Measurements from ENCODE around the gene POLR2L.
A peak's percentile ranks its signal among the peaks of the same experiment; 100 is the strongest.

The POLR2L gene

GRCh38 chr11:824942-825341 is 17.4 kb downstream of the POLR2L start:
- DNase-seq = no peak

DNA sequence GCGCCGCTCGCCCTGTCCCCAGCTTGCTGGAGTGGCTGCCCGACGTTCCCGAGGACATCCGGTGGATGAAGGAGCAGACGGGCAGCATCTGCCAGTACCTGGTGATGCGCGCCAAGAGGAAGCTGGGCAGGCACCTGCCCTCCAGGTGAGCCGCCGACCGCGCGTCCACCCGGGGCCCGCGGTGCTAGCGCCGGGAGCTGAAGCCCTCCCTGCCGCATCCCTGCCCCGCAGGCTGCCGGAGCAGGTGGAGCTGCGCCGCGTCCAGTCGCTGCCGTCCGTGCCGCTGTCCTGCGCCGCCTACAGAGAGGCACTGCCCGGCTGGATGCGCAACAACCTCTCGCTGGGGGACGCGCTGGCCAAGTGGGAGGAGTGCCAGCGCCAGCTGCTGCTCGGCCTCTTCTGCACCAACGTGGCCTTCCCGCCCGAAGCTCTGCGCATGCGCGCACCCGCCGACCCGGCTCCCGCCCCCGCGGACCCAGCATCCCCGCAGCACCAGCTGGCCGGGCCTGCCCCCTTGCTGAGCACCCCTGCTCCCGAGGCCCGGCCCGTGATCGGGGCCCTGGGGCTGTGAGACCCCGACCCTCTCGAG is 17.9 kb downstream of the POLR2L start:
- DNase-seq = no peak

GRCh38 chr11:823441-824291 is 18.7 kb downstream of the POLR2L start:
- no peak for DNase-seq

DNA sequence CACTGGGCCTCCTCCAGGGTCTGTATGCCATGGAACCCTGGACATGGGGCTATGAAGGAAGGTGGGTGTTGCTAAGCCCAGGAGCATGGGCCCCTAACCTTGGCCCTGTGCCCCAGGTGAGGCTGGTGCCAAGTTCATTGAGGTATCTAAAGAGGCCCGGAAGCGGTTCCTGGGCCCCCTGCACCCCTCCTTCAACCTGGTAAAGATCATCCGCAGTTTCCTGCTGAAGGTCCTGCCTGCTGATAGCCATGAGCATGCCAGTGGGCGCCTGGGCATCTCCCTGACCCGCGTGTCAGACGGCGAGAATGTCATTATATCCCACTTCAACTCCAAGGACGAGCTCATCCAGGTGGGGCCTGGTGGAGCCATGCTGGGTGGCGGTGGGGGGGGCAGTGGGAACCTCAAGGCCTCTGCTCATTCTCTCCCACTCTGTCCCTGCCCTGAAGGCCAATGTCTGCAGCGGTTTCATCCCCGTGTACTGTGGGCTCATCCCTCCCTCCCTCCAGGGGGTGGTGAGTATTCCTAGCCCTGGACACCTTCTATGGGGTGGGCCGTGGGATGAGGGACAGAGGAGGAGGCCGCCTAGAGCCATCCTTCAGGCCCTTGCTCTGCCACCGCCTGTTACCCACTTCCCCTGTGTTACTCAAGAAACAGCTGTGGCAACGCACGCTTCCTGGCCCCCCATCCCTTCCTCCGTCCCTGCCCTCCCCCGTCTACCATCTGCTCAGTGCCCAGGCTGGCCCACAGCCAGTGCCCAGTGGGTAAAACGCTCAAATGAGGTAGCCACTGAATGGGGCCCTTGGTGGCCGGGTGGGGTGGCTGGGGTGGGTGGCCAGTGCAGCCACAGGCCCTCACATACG is 20.6 kb downstream of the POLR2L start:
- no peak for DNase-seq

- no peak for DNase-seq
Observed at GRCh38 chr11:820655-821511, 21.4 kb downstream of the POLR2L start.

- DNase-seq = peak; percentile 91
Observed at GRCh38 chr11:819943-820649, 22.2 kb downstream of the POLR2L start.

- peak; percentile 93 for DNase-seq
Observed at GRCh38 chr11:819129-819931, 23.0 kb downstream of the POLR2L start.

DNA sequence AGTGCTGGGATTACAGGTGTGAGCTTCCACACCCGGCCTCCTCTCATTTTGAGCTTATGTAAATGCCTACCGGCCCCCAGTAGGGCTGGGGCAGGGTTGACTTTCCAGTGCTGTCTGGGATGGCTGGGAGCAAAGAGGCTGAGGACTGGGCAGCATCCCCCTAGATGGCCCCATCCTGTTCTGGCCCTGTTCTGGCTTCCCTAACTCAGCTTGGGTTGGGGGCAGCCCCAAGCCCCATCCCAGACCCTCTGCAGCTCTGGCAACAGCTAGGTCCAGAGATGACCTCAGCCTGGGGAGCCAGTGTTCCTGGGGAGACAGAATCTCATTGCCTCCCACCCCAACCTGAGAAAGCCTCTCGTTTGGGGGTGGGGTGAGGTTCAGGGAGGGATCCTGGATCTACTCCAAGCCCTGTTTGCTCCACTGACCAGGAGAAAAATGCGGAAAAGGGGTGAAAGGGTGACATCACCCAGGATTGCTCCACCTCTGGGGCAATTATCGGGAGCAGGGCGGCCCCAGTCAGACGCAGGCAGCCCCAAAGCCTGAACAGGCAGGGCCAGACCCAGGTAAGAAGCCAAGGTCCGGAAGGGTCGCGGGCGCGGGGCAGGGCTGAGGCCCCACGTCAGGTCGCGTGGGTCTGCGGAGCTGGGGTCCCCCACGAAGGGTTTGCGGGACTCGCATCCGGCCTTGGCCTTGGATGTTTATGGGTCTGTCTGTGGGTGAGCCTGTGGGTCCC is 23.8 kb downstream of the POLR2L start, which contains the start of gene PNPLA2:
Gene PNPLA2 (plus strand): TSS at position 519 of the 733 bp plus-strand sequence. CDS start 805 bp downstream, outside the sequence.
- DNase-seq = no peak

DNA sequence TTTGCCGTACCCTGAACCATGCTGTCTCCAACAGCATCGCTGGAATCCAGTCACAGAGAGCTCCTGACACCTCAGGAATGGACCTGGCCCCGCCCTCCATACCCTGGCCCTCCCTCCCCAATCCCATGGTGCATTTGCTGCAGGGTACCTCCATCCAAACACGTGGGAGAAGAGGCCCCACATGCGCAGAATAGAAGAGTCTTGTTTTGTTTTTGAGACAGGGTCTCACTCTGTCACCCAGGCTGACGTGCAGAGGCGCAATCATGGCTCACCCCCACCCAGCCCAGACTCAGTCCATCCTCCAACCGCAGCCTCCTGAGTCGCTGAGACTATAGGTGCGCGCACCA is 25.9 kb downstream of the POLR2L start:
- DNase-seq = no peak

GRCh38 chr11:815675-816432 is 26.5 kb downstream of the POLR2L start:
- DNase-seq = no peak

DNA sequence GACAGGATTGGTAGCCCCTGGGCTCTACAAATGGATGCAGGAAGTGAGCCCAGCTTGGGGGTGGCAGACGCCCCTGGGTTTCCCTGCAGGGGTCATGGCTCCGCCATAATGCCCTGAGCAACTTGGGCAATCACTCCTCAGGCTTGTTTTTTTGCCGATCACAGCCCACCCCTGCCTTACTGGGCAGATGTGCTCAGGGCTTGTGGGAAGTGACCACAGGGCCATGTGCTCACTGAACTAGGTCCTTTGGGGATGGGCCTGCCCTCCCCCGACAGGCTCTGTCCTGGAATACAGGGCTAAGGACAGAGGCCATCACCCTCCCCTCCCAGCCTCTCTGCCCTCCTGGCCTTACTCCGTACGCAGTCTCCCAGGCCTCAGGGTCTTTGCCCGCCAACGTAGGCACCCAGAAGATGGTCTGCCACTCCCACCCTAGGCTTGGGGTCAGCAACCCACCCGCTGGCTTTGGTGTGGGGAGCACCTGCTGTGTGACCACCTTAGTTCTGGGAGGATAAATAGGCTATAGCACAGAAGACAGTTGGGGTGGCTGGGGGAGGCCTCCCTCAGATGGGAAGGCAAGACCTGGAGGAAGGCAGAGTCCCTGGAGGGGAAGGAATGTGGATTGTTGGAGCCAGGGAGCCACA is 28.8 kb downstream of the POLR2L start:
- DNase-seq = no peak

DNA sequence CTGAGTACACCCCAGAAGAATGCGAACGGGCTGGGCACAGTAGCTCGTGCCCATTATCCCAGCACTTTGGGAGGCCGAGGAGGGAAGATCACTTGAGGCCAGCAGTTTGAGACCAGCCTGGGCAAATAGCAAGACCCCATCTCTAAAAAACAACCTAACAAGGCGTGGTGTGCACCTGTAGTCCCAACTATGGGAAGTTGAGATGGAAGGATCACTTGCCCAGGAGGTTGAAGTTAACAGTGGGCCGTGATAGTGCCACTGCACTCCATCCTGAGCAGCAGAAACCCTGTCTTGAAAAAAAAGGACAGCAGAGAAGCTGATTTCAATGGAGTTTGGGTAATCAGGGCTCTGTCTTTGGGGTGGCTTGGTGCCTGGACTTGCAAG is 29.3 kb downstream of the POLR2L start:
- DNase-seq = no peak

GRCh38 chr11:812390-812789 is 29.9 kb downstream of the POLR2L start:
- DNase-seq = no peak

DNA sequence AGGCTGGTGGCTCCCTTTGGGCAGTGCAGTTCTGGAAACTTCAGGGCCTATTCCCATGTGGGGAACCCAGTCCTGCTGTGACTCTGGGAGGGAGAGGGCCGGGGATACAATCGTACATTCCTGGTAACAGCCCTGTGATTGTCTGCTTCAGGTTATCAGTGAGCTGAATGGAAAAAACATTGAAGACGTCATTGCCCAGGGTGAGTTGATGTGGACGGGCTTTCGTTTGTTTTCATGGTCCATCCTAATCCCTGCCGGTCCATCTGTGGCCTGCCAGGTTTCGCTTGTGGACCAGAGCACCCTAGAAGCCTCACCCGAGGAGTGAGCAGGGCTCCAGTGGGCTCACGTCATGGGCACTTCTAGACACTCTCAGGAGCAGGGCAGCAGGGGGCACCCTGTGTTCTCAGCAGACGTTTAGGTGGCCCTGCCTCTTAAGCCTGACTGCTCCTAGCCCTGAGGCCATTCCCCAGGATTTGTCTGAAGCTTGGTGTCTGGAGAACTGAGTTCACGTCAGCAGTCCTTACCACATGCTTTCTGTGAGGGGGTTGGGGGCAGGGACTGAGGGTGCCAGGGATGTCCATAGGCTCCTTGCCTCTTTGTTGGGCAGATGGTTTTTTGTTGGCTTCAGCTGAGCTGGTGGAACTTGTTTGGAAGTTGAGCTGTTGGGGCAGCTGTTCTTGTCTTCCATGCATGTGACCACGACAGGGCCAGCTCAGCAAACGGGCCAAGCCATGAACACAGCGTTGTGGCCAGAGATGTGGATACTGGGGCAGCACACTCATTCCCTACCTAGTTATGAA is 30.7 kb downstream of the POLR2L start:
- DNase-seq = no peak

GRCh38 chr11:810040-810567 is 32.2 kb downstream of the POLR2L start:
- DNase-seq = no peak

DNA sequence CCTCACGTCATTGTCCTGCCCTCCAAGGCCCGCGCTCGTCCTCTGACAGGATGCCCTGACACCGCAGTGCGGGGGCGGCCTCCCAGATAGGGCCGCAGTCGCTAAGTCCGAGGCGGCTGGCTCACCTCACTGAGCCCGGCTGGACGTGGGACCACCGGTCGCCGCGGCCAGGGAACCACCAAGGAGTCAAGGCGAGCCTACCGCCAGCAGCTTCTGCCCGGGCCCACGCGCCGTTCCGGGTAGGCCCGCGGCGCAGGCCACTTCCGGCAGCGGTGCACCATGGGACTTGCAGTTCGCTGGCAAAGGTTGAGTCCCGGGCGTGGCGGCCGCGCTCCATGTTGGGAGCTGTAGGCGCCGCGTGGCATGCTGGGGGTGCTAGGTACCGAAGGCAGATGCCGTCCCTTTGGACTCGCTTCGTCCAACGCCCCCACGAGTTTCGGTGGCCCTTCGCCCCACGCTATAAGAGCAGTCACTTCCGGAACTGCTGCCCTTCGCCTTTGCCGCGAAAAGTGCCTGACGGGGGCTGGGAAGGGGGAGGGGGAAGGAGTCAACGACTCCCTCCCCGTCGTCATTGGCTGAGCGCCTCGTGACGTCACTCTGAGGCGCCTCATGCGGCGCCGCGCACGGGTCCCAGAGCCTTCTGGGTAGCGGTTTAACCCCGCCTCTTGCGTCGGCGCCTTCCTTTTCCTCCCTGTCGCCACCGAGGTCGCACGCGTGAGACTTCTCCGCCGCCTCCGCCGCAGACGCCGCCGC is 32.9 kb downstream of the POLR2L start, which contains the start of gene RPLP2:
Gene RPLP2 (plus strand): TSS at position 681 of the 753 bp plus-strand sequence. CDS start 268 bp downstream, outside the sequence.
- peak; percentile 97 for DNase-seq

Data from activated CD4-positive, CD25-positive, alpha-beta regulatory T cell treated with anti-CD3 and anti-CD28 coated beads, Interleukin-2, amount 50 U/mL, for 72 hours (primary cell).